Activated naive CD4-positive, alpha-beta T cell treated with Interleukin-2 at 50 U/mL for 16 hours (primary cell): Measurements from ENCODE around the gene RNF115.
A peak's percentile ranks its signal among the peaks of the same experiment; 100 is the strongest.

ENCODE experiments used
- DNase-seq: peaks from one replicate; pipeline ENCODE4 v3.0.0-alpha.2; 2020

Gene RNF115

GRCh38 chr1:145692785-145693443 is 131.0 kb downstream of the RNF115 start:
- no peak for DNase-seq

- DNase-seq: peak; percentile 16
These were observed 133.0 kb downstream of the RNF115 start for GRCh38 chr1:145690587-145691558.

GRCh38 chr1:145689922-145690321 is 134.0 kb downstream of the RNF115 start:
- DNase-seq: no peak

GRCh38 chr1:145688924-145689323 is 135.0 kb downstream of the RNF115 start:
- no peak for DNase-seq
